22Rv1 (cell line): ENCODE results near the gene GLP2R.

Experiments
- ZFX ChIP-seq: fragments of 450-650 bp; IDR thresholded peaks from 2 replicates; pipeline ENCODE4 v1.6.1; 2017; ENCODE audit warnings: antibody characterized with exemption, borderline replicate concordance
- TF ChIP-seq, protein P1 (sequence below): fragments of 450-650 bp; IDR thresholded peaks from 2 replicates; pipeline ENCODE4 v1.5.1; 2017; ENCODE audit warnings: mild to moderate bottlenecking

- TF ChIP-seq, protein P1, sequence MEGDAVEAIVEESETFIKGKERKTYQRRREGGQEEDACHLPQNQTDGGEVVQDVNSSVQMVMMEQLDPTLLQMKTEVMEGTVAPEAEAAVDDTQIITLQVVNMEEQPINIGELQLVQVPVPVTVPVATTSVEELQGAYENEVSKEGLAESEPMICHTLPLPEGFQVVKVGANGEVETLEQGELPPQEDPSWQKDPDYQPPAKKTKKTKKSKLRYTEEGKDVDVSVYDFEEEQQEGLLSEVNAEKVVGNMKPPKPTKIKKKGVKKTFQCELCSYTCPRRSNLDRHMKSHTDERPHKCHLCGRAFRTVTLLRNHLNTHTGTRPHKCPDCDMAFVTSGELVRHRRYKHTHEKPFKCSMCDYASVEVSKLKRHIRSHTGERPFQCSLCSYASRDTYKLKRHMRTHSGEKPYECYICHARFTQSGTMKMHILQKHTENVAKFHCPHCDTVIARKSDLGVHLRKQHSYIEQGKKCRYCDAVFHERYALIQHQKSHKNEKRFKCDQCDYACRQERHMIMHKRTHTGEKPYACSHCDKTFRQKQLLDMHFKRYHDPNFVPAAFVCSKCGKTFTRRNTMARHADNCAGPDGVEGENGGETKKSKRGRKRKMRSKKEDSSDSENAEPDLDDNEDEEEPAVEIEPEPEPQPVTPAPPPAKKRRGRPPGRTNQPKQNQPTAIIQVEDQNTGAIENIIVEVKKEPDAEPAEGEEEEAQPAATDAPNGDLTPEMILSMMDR = no peak
- TF ChIP-seq ZFX = no peak
Measured at GRCh38 chr17:9904277-9905077, 78.8 kb downstream of the GLP2R start.
